Measurements from ENCODE around the gene TEX44.
"Not testable (repeated sequence)": the region's sequence is repeated elsewhere in the genome, so short reads cannot be mapped to it uniquely, and the experiment has no call there.

TEX44 gene

GRCh38 chr2:231571661-231572191 is 20.9 kb upstream of the TEX44 start:
- no peak for DNase-seq (ENCODE audit: low spot score)

- DNase-seq (ENCODE audit: low spot score) = no peak
Observed at GRCh38 chr2:231573096-231573495, 19.6 kb upstream of the TEX44 start.

- no peak for DNase-seq (ENCODE audit: low spot score)
Observed at GRCh38 chr2:231573698-231574421, 18.8 kb upstream of the TEX44 start.

GRCh38 chr2:231575612-231576256 is 16.9 kb upstream of the TEX44 start:
- DNase-seq (ENCODE audit: low spot score) = no peak

GRCh38 chr2:231576465-231576864 is 16.2 kb upstream of the TEX44 start:
- DNase-seq (ENCODE audit: low spot score) = no peak

GRCh38 chr2:231578655-231579054 is 14.0 kb upstream of the TEX44 start:
- DNase-seq (ENCODE audit: low spot score) = not testable (repeated sequence)

- DNase-seq (ENCODE audit: low spot score) = no peak
Observed at GRCh38 chr2:231579560-231579959, 13.1 kb upstream of the TEX44 start.

- no peak for DNase-seq (ENCODE audit: low spot score)
Observed at GRCh38 chr2:231581328-231581727, 11.3 kb upstream of the TEX44 start.

- no peak for DNase-seq (ENCODE audit: low spot score)
Observed at GRCh38 chr2:231583982-231584381, 8.7 kb upstream of the TEX44 start.

- DNase-seq (ENCODE audit: low spot score) = not testable (repeated sequence)
Observed at GRCh38 chr2:231587744-231588143, 4.9 kb upstream of the TEX44 start.

GRCh38 chr2:231589656-231590055 is 3.0 kb upstream of the TEX44 start:
- DNase-seq (ENCODE audit: low spot score) = no peak

GRCh38 chr2:231590614-231591013 is 2.0 kb upstream of the TEX44 start:
- no peak for DNase-seq (ENCODE audit: low spot score)

GRCh38 chr2:231593666-231594065 is 1.0 kb downstream of the TEX44 start:
- no peak for DNase-seq (ENCODE audit: low spot score)

- no peak for DNase-seq (ENCODE audit: low spot score)
Observed at GRCh38 chr2:231597014-231597611, 4.4 kb downstream of the TEX44 start.

- DNase-seq (ENCODE audit: low spot score) = no peak
Observed at GRCh38 chr2:231597627-231598026, 5.0 kb downstream of the TEX44 start.

GRCh38 chr2:231600619-231601355 is 8.1 kb downstream of the TEX44 start:
- no peak for DNase-seq (ENCODE audit: low spot score)

- peak; percentile 88 for DNase-seq (ENCODE audit: low spot score)
Observed at GRCh38 chr2:231601356-231602229, 8.9 kb downstream of the TEX44 start.

- no peak for DNase-seq (ENCODE audit: low spot score)
Observed at GRCh38 chr2:231602859-231603467, 10.3 kb downstream of the TEX44 start.

GRCh38 chr2:231604101-231604684 is 11.5 kb downstream of the TEX44 start:
- DNase-seq (ENCODE audit: low spot score) = no peak

Data from hematopoietic multipotent progenitor cell treated with erythropoietin and hydrocortisone succinate and interleukin-3 and kit ligand, for 17 days (in vitro differentiated cells).